Putamen (tissue), 1 donor: ENCODE data around the gene RAB4B.
"Not testable (repeated sequence)": the region's sequence is repeated elsewhere in the genome, so short reads cannot be mapped to it uniquely, and the experiment has no call there.

Experiments used
- DNase-seq: peaks from one replicate; pipeline ENCODE4 v3.0.0-alpha.2; 2016; ENCODE audit warnings: low spot score

The RAB4B gene

GRCh38 chr19:40777937-40778705, at the start of gene RAB4B:
RAB4B (plus strand) TSS chr19:40778247; CDS start chr19:40778376, 129 bp downstream.
- DNase-seq, result peak; percentile 100

- DNase-seq, result not testable (repeated sequence)
These were observed 48.0 kb upstream of the RAB4B start for GRCh38 chr19:40730065-40730464.

- not testable (repeated sequence) for DNase-seq
These were observed 45.7 kb upstream of the RAB4B start for GRCh38 chr19:40732304-40732703.

GRCh38 chr19:40733149-40733548, 44.9 kb upstream of the RAB4B start:
- no peak for DNase-seq

GRCh38 chr19:40735013-40735771, 42.9 kb upstream of the RAB4B start:
- DNase-seq, result no peak

DNA sequence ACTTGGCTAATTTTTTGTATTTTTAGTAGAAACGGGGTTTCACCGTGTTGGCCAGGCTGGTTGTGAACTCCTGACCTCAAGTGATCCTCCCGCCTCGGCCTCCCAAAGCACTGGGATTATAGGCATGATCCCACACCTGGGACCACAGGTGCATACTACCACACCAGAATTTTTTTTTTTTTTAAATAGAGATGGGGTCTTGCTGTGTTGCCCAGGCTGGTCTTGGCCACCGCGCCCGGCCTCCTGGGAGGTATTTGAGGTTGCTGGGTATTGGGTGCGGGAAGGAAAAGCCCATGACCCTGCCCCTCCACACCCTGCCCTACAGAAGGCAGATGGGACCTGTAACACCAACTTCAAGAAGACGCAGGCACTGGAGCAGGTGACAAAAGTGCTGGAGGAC, 41.4 kb upstream of the RAB4B start:
- no peak for DNase-seq

DNA sequence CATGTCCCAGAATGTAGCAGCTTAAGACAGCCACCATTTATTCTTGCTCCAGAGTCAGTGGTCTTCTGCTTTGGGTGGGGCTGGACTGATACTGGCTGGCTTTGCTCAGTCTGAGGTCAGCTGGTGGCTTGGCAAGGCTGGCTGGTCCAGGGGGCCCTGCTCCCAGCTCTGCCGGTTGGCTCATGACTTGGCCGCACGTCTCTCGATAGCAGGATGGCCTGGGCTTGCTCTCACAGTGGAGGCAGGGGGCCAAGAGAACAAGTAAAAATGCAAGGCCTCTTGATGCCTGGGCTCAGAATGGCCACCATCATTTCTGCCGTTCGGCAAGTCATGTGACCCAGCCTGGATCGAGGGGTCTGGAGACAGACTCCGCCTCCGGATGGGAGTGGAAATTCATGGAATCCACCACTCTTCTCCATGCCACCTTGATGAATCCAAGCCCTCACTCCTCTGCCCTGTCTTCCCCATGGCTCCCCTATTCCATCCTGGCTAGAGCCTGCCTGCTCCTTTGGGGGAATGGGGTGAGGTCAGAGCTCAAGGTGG, 40.9 kb upstream of the RAB4B start:
- no peak for DNase-seq

DNA sequence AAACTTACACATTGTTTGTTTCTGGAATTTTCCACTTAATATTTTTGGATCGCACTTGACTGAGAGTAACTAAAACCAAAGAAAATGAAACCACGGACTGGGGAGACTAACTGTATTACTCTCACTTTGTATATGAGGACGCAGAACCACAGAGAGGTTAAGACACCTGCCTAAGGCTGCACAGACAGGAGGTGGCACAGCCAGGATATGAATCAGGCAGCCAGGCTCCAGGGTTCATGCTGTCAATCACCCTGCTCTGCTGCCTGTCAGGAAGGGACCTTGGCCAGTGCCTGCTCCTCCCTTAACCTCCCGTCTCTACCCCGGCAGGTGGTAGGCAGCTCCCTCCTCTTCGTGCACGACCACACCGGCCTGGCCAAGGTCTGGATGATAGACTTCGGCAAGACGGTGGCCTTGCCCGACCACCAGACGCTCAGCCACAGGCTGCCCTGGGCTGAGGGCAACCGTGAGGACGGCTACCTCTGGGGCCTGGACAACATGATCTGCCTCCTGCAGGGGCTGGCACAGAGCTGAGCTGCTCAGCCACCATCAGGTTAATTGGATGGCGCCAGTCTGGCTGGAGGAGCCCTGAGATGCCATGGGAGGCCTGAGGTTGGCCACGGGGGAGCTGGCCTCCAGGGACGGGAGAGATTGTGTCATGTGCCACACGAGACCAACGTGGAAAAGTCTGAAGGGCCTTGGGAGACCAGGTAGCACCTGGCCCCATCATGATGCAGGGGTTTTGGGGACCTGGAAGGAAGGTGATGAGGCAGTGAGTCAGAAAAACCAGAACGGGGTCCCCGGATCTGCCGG, 38.8 kb upstream of the RAB4B start:
- DNase-seq, result no peak

DNA sequence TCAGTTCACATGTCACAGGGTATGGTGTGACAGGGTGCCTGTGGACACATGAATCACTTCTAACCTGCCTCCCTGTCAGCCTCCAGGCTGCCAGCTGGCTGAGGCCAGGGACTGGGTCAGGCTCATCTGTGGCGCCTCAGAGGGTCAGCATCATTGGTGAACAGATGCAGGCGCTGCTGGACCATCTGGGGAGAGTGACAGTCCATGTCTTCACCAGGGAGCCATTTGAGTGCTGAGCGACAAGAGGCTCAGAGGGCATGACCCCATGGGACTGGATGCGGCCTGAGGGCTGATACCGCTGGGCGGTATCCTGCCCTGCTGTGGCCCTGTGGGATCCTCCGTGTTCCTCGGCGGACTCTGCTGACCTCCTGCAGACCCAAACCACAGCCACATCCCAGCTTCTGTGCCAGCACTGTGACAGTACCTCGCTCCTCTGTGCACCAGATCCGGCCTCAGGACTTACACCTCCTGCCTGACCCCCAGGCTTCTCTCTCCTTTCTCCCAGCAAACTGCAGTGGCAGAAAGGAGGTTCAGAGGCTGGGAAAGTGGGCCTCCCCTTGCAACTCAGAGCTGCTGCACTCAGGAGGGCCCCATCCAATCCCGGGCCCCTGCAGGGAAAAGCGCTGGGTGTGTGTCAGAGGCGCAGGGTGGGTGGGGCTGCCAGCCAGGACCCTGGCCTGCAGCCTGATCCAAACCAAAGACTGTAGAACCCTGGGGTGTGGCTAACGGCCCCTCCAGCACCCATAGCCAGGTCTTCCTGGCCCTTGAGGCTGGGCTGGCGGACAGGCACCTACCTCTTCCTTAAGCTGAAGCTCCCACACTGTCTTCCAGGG, 38.0 kb upstream of the RAB4B start:
- DNase-seq, result no peak

GRCh38 chr19:40740747-40741146, 37.3 kb upstream of the RAB4B start:
- DNase-seq, result no peak

- DNase-seq, result no peak
These were observed 36.3 kb upstream of the RAB4B start for GRCh38 chr19:40741527-40742390.

DNA sequence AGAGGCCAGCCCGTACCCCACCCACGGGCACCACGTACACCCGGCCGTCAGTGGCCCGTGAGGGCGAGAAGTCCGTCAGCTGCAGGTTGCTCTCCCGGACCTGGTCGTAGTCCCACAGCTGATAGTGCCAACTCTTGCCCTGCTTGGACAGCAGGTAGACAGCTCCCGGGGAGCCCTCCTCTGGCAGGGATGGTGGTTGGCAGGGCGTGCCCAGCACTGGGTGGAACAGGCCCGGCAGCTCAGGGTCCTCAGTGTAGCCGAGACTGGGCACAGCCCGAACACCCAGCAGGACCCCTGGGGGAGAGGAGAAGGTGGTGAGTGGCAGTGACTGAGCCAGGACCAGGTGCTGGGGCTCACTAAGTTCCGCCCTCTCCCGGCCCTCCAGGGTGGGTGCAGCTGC, 35.6 kb upstream of the RAB4B start:
- no peak for DNase-seq

DNA sequence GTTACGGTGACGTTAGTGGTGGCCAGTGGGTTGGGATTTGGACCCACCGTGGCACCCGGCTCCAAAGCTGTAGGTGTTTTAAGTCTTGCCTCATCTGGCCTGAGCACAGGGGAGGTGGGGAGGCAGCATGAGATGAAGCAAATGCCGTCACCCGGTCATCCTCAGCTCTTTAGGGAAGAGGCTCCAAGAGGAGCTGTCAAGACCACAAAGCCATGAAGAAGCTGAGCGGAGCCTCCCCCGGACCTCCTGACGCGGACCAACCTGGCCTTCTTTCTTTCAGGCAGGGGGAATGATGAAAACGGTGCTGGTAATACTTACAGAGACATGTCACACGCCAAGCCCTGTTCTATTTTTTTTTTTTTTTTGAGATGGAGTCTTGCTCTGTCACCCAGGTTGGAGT, 35.2 kb upstream of the RAB4B start:
- no peak for DNase-seq

- no peak for DNase-seq
These were observed 34.1 kb upstream of the RAB4B start for GRCh38 chr19:40743926-40744325.

- no peak for DNase-seq
These were observed 33.3 kb upstream of the RAB4B start for GRCh38 chr19:40744554-40745401.

DNA sequence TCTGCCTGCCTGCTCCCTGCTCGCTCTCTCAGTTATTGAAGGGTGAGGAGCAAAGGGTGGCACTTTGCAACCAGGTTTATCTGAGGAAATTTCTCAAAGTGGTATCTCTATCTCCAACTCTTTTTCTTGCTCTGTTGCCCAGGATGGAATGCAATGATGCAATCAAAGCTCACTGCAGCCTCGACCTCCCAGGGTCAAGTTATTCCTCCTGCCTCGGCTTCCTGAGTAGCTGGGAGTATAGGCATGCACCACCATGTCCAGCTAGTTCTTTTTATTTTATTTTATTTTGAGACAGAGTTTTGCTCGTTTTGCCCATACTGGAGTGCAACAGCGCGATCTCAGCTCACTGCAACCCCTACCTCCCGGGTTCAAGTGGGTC, 32.7 kb upstream of the RAB4B start:
- no peak for DNase-seq

DNA sequence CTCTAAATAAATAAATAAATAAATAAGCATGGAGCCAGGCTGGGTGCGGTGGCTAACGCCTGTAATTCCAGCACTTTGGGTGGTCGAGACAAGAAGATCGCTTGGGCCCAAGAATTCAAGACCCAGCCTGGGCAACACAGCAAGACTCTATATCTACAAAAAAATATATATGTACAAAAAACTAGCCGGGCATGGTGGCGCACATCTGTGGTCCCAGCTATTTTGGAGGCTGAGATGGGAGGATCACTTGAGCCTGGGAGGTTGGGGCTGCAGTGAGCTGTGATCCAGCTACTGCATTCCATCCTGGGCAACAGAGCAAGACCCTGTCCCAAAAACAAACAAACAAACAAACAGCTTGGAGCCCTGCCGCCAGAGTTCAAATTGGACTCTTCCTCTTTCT, 30.5 kb upstream of the RAB4B start:
- DNase-seq, result no peak

DNA sequence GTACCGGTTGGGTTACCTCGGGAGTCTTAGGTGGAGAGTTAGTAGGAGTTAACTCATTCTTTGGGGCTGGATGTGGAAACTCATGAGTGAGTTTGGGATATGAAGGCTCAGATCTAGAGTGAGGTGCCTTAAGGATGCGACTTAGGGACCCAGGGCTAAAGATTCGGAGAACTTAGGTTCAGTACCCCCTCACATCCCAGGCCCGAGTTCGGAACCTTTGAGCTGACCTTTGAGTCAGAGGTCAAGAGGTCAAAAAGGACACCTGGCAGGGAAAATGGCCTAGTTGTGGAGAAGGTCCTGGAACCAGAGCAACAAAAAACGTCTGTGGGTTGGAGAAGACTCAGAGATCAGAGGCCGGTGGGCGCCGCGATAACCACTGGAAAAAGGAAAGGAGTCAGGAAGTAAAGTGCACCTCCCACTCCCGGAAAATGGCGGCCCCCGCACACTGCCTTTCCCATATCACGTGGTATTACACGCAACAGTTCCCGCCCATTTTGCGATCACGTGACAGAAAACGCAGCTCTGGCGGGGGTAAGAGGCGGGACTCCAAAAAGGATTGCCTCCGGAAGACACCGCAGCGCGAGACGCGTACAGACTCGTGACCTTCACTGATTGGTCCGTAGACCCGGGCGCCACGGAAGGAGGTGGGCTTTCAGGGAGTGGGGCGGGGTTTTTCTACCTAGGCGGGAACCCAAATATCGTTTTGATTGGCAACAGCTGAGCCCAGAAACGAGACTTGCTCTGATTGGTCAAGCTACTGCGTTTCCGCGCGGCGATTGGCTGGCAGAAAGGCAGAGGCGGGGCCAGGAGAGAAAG, 27.8 kb upstream of the RAB4B start, which contains the start of gene ACTMAP:
Gene ACTMAP, minus strand, starts transcription at position 420 of the 816 bp plus-strand sequence. CDS start 674 bp downstream, outside the sequence.
- peak; percentile 100 for DNase-seq
